Hepatocyte (in vitro differentiated cells): ENCODE data around the gene CCDC69.

Source experiments
- CTCF ChIP-seq: fragments of 200-600 bp; sonication (generic); IDR thresholded peaks from 2 replicates; pipeline ENCODE4 v1.5.1; 2016; ENCODE audit warnings: antibody characterized with exemption, mild to moderate bottlenecking; ENCODE audit not compliant: poor library complexity
- EZH2 ChIP-seq: fragments of 200-600 bp; sonication (generic); IDR thresholded peaks from 2 replicates; pipeline ENCODE4 v1.6.1; 2016; ENCODE audit warnings: antibody characterized with exemption, mild to moderate bottlenecking, borderline replicate concordance

GRCh38 chr5:151139646-151140045 lies 84.2 kb downstream of the CCDC69 start:
- no peak for TF ChIP-seq CTCF
- TF ChIP-seq EZH2 = no peak
